ENCODE results near the gene GDPD3. TPM values are rescaled to one million over a fixed set of nuclear protein-coding genes. Genes with fewer than 3 reads are reported as not detected.
"Not testable (repeated sequence)": the region's sequence is repeated elsewhere in the genome, so short reads cannot be mapped to it uniquely, and the experiment has no call there.

The GDPD3 gene
- total RNA-seq, 2 donors from 2014 or later = 2.7 to 6.5 TPM

GRCh38 chr16:30115238-30115637 lies 1.9 kb upstream of the GDPD3 start:
- Histone ChIP-seq H3K4me3 (ENCODE audit: low read length) (no peak overlapping the region), H3K27ac (ENCODE audit: low read depth, low read length) (no peak overlapping the region), H3K4me1 (ENCODE audit: control insufficient read depth, insufficient read depth, low read length) (no peaks in the 10 kb centered on the region), H3K9me3 (ENCODE audit: control insufficient read depth, low read length) (no peaks in the 10 kb centered on the region), H3K36me3 (ENCODE audit: control insufficient read depth, insufficient read depth, low read length) (peaks cover 5% of the 10 kb centered on the region), H3K27me3 (ENCODE audit: control insufficient read depth, insufficient read depth, low read length, poor library complexity, severe bottlenecking) (no peaks in the 10 kb centered on the region), H3K9ac (ENCODE audit: extremely low read depth, low read length, poor library complexity, severe bottlenecking) (no peak overlapping the region)
- Mint-ChIP-seq H3K27me3 (ENCODE audit: insufficient read depth) (no peaks in the 10 kb centered on the region), H3K36me3 (ENCODE audit: low read depth) (peaks cover 38% of the 10 kb centered on the region), H3K9me3 (no peaks in the 10 kb centered on the region), H3K4me1 (no peaks in the 10 kb centered on the region), H3K27ac (no peak overlapping the region), H3K4me3 (no peak overlapping the region)
- TF ChIP-seq CTCF (conservative IDR thresholded peaks at IDR 0.05) = no peak
- no peak for DNase-seq
- whole genome bisulfite sequencing, 2 experiments (ENCODE audit: insufficient coverage in 1 of 2, insufficient read length in 1 of 2) = 97 to 100% methylated on average over 5 to 7 of the region's 7 CpGs

DNA sequence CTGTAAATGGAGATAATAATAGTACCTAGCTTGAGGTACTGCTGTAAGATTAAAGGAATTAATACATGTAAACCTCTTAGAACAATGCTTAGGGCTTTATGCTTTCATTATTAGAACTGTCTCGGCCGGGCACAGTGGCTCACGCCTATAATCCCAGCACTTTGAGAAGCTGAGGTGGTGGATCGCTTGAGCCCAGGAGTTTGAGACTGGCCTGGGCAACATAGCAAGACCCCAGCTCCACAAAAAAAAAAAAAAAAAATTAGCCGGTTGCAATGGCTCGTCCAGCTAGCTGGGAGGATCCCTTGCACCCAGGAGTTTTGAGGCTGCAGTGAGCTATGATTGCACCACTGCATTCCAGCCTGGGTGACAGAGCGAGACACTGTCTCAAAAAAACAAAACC lies 1.5 kb upstream of the GDPD3 start:
- H3K9me3 ChIP-seq (ENCODE audit: control insufficient read depth, low read length); H3K27me3 ChIP-seq (ENCODE audit: control insufficient read depth, insufficient read depth, low read length, poor library complexity, severe bottlenecking); DNase-seq; H3K9ac ChIP-seq (ENCODE audit: extremely low read depth, low read length, poor library complexity, severe bottlenecking); H3K4me1 ChIP-seq (ENCODE audit: control insufficient read depth, insufficient read depth, low read length); H3K4me3 ChIP-seq (ENCODE audit: low read length); H3K27ac ChIP-seq (ENCODE audit: low read depth, low read length); H3K27me3 Mint-ChIP-seq (ENCODE audit: insufficient read depth); H3K4me1 Mint-ChIP-seq; H3K27ac Mint-ChIP-seq; H3K4me3 Mint-ChIP-seq; H3K36me3 ChIP-seq (ENCODE audit: control insufficient read depth, insufficient read depth, low read length); H3K9me3 Mint-ChIP-seq: not testable (repeated sequence)
- H3K36me3 Mint-ChIP-seq (ENCODE audit: low read depth) = peaks cover 38% of the 10 kb centered on the region
- 91 to 100% methylated on average over 1 to 7 of the region's 7 CpGs for WGBS, 2 experiments (ENCODE audit: insufficient coverage in 1 of 2, insufficient read length in 1 of 2)

- H3K4me3 Mint-ChIP-seq = no peak overlapping the region
- 84 to 95% methylated on average over 4 to 9 of the region's 11 CpGs for WGBS, 2 experiments (ENCODE audit: insufficient coverage in 1 of 2, insufficient read length in 1 of 2)
- Histone ChIP-seq H3K36me3 (ENCODE audit: control insufficient read depth, insufficient read depth, low read length) (peaks cover 2% of the 10 kb centered on the region), H3K4me3 (ENCODE audit: low read length) (no peak overlapping the region), H3K9me3 (ENCODE audit: control insufficient read depth, low read length) (no peaks in the 10 kb centered on the region), H3K27me3 (ENCODE audit: control insufficient read depth, insufficient read depth, low read length, poor library complexity, severe bottlenecking) (no peaks in the 10 kb centered on the region), H3K4me1 (ENCODE audit: control insufficient read depth, insufficient read depth, low read length) (no peaks in the 10 kb centered on the region), H3K9ac (ENCODE audit: extremely low read depth, low read length, poor library complexity, severe bottlenecking) (no peak overlapping the region), H3K27ac (ENCODE audit: low read depth, low read length) (no peak overlapping the region)
- TF ChIP-seq CTCF (conservative IDR thresholded peaks at IDR 0.05) = no peak
- H3K4me1 Mint-ChIP-seq = no peaks in the 10 kb centered on the region
- no peaks in the 10 kb centered on the region for H3K9me3 Mint-ChIP-seq
- no peak overlapping the region for H3K27ac Mint-ChIP-seq
- DNase-seq = no peak
- peaks cover 34% of the 10 kb centered on the region for H3K36me3 Mint-ChIP-seq (ENCODE audit: low read depth)
- H3K27me3 Mint-ChIP-seq (ENCODE audit: insufficient read depth) = no peaks in the 10 kb centered on the region
These were observed 1.1 kb upstream of the GDPD3 start for GRCh38 chr16:30114411-30114810.

DNA sequence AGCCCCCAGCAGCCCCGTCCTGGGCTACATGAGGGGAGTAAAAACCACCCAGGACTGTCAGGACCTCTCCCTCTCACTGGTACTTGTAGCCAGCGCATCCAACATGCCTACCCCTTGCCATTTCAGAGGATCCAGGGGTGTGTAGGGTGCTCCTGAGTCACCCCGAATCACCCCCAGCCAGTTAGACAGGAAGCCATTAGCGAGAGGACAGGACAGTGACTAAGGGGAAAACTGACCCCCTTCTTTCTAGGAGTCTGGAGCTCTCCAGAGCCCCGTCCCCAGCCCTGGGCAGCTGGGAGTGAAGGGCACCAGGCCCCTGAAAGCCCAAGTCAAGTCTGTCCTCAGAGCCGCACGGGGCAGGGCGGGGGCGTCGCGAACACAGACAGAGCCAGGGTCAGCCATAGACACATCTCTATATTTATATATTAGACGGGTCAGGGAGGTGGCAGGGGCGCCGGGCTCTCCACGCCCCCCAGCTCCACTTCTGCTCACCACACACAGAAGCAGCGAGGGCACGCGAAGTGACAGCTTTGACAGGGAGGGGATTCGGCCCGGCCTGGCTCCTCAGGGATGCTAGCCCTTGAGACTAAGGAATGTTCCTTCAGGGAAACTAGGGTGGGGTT lies 485 bp upstream of the GDPD3 start:
- DNase-seq = no peak
- Histone ChIP-seq H3K27me3 (ENCODE audit: control insufficient read depth, insufficient read depth, low read length, poor library complexity, severe bottlenecking) (no peaks in the 10 kb centered on the region), H3K4me3 (ENCODE audit: low read length) (no peak overlapping the region), H3K9ac (ENCODE audit: extremely low read depth, low read length, poor library complexity, severe bottlenecking) (no peak overlapping the region), H3K27ac (ENCODE audit: low read depth, low read length) (no peak overlapping the region), H3K4me1 (ENCODE audit: control insufficient read depth, insufficient read depth, low read length) (no peaks in the 10 kb centered on the region), H3K9me3 (ENCODE audit: control insufficient read depth, low read length) (no peaks in the 10 kb centered on the region), H3K36me3 (ENCODE audit: control insufficient read depth, insufficient read depth, low read length) (no peaks in the 10 kb centered on the region)
- no peaks in the 10 kb centered on the region for H3K27me3 Mint-ChIP-seq (ENCODE audit: insufficient read depth)
- peaks cover 30% of the 10 kb centered on the region for H3K36me3 Mint-ChIP-seq (ENCODE audit: low read depth)
- TF ChIP-seq CTCF (conservative IDR thresholded peaks at IDR 0.05) = no peak
- WGBS, 2 experiments (ENCODE audit: insufficient coverage in 1 of 2, insufficient read length in 1 of 2) = 95% methylated on average over 4 to 20 of the region's 20 CpGs
- H3K4me3 Mint-ChIP-seq = no peak overlapping the region
- H3K9me3 Mint-ChIP-seq = no peaks in the 10 kb centered on the region
- no peaks in the 10 kb centered on the region for H3K4me1 Mint-ChIP-seq
- H3K27ac Mint-ChIP-seq = no peak overlapping the region

Data from endodermal cell (in vitro differentiated cells).